ENCODE results near the gene JPH3. TPM values are rescaled to one million over a fixed set of nuclear protein-coding genes. Genes with fewer than 3 reads are reported as not detected.

Gene JPH3
- total and polyA plus RNA-seq, 7 donors, result under 0.01 to 1.4 (median 0.73) TPM; not detected in 1

DNA sequence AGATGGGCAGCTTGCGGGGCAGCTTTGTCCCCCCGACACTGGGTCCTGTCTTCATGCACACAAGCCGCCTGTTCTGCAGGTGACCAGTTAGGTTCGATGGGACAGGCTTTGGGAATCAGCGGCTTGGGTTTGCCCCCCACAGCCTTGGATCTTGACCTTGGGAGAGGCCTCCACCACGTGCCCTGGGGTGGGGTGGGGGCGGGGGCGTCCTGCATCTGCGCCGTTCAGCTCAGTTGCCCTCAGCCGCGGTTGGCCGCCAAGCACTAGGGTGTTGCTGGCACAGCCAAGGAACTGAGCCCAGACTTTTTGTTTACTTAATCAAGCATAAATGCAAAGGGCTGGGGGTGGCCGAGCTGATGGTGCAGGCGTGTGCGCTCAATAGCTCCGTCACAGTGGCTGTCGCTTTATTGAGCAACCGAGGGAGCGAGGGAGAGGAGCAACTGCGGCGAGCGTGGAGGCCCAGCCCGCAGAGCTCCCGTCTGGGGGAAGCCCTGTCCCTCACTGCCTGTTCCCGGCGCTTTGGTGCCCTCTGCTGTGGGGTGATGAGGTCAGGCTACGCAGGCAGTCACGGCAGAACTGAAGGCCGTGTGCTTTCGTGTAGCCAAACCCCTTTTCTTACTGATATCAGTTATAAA is 33.9 kb downstream of the JPH3 start:
- Histone ChIP-seq H3K4me3 (peak overlapping the region in 1 of 4 donors; percentile 10), H3K27me3 (peaks cover 0 to 38% (median 10%) of the 10 kb centered on the region in 3 donors), H3K9me3 (no peaks in the 10 kb centered on the region), H3K36me3 (no peaks in the 10 kb centered on the region), H3K4me1 (peaks cover 0 to 16% (median 13%) of the 10 kb centered on the region in 4 donors), H3K27ac (no peak overlapping the region)
- no peak for TF ChIP-seq EP300 (IDR thresholded peaks at IDR 0.05)
- no peak for TF ChIP-seq POLR2A (IDR thresholded peaks at IDR 0.05)
- TF ChIP-seq, protein P1, sequence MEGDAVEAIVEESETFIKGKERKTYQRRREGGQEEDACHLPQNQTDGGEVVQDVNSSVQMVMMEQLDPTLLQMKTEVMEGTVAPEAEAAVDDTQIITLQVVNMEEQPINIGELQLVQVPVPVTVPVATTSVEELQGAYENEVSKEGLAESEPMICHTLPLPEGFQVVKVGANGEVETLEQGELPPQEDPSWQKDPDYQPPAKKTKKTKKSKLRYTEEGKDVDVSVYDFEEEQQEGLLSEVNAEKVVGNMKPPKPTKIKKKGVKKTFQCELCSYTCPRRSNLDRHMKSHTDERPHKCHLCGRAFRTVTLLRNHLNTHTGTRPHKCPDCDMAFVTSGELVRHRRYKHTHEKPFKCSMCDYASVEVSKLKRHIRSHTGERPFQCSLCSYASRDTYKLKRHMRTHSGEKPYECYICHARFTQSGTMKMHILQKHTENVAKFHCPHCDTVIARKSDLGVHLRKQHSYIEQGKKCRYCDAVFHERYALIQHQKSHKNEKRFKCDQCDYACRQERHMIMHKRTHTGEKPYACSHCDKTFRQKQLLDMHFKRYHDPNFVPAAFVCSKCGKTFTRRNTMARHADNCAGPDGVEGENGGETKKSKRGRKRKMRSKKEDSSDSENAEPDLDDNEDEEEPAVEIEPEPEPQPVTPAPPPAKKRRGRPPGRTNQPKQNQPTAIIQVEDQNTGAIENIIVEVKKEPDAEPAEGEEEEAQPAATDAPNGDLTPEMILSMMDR (IDR thresholded peaks at IDR 0.05), result peak; percentile 23 to 58 (median 42)
- no peak for TF ChIP-seq POLR2AphosphoS5 (IDR thresholded peaks at IDR 0.05)
- intact Hi-C loops (cut with DNase I), result loop anchor here (2.0 to 5.0 kb wide), 3 partner anchors 47 to 219 kb away; no protein-coding TSS in a partner anchor
- DNase-seq, result peak; percentile 89
- 7 to 11% methylated on average over 31 of the region's 31 CpGs for WGBS, 2 donors

DNA sequence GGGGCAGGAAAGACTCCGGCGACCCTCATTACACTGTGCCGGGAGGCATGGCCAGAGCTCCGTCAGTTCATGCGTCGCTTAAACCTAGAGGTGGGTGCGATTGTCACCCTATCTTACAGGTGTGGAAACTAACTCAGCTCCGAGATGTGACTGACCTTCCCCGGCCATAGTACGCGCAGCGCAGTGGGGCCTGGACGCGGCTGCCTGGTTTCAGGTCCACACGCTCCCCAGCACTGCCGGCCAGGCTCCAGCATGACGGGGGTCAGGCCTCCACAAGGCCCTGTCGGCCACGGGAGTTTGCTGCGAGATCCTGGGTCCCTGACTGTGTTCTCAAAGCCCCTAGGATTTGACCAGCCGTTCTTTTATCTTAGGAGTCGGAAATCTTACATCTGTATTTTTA is 34.4 kb downstream of the JPH3 start:
- TF ChIP-seq EP300 (IDR thresholded peaks at IDR 0.05), result no peak
- TF ChIP-seq, protein P1 (IDR thresholded peaks at IDR 0.05), result peak in 2 of 4 experiments; percentile 4 to 6
- 81 to 86% methylated on average over 22 of the region's 22 CpGs for WGBS, 2 donors
- H3K4me3 ChIP-seq, result no peak overlapping the region
- H3K36me3 ChIP-seq, result no peaks in the 10 kb centered on the region
- no peak overlapping the region for H3K27ac ChIP-seq
- no peak for DNase-seq
- intact Hi-C loops (cut with DNase I), result loop anchor here (2.0 to 5.0 kb wide), 3 partner anchors 48 to 219 kb away; no protein-coding TSS in a partner anchor
- no peaks in the 10 kb centered on the region for H3K9me3 ChIP-seq
- peaks cover 0 to 35% (median 10%) of the 10 kb centered on the region in 3 donors for H3K27me3 ChIP-seq
- peaks cover 0 to 16% (median 13%) of the 10 kb centered on the region in 4 donors for H3K4me1 ChIP-seq

DNA sequence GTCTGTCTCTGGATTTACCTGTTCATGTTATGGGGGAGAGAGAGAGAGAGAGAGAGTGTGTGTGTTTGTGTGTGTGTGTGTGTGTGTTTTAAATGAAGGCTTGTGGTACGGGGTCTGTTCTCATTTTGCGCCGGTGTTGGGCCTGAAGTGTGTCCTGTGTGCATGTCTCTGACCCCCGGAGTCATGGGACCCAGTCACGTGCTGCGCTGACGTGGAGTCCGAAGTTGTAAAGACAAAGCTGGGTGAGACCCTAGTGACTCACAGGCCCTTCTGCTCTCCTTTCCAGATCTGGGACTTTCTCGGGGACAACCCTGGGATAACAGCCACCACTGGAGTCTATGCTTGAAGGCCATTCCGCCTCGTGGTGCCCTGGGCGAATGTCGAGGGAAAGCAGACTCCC is 35.0 kb downstream of the JPH3 start:
- TF ChIP-seq POLR2A (IDR thresholded peaks at IDR 0.05), result no peak
- TF ChIP-seq EP300 (IDR thresholded peaks at IDR 0.05), result no peak
- no peak for TF ChIP-seq POLR2AphosphoS5 (IDR thresholded peaks at IDR 0.05)
- TF ChIP-seq, protein P1 (IDR thresholded peaks at IDR 0.05), result no peak
- Histone ChIP-seq H3K9me3 (no peaks in the 10 kb centered on the region), H3K27me3 (peaks cover 0 to 37% (median 10%) of the 10 kb centered on the region in 3 donors), H3K4me3 (no peak overlapping the region), H3K27ac (no peak overlapping the region), H3K36me3 (no peaks in the 10 kb centered on the region), H3K4me1 (peaks cover 0 to 16% (median 13%) of the 10 kb centered on the region in 4 donors)
- intact Hi-C loops (cut with DNase I), result loop anchor here (2.0 to 5.0 kb wide), 3 partner anchors 49 to 220 kb away; no protein-coding TSS in a partner anchor
- WGBS, 2 donors, result 89 to 95% methylated on average over 13 of the region's 13 CpGs
- DNase-seq, result no peak

DNA sequence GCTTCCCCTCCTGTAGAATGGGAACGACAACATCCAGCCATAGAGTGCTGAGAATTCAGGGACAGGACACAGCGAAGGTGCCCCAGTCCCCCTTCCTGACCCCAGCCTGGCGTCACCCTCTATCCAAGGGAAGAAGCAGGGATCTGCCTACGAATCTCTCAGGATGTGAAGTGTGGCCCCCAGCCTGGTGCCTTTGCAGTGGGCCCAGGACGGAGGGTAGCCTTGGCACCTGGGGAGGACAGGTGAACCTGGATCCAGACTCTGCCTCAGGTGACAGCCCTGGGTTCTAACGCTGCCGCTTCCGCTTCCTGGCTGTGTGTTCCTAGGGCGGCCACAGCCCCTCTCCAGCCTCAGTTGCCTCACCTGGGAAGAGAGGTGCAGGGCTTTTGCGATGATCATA is 36.4 kb downstream of the JPH3 start:
- intact Hi-C loops (cut with DNase I), result loop anchor here (5.0 kb wide), 1 partner anchor 221 kb away; no protein-coding TSS in a partner anchor
- Histone ChIP-seq H3K4me1 (peaks cover 0 to 16% (median 13%) of the 10 kb centered on the region in 4 donors), H3K36me3 (no peaks in the 10 kb centered on the region), H3K27ac (no peak overlapping the region), H3K4me3 (no peak overlapping the region), H3K27me3 (peaks cover 0 to 33% (median 10%) of the 10 kb centered on the region in 3 donors), H3K9me3 (no peaks in the 10 kb centered on the region)
- DNase-seq, result no peak
- TF ChIP-seq POLR2AphosphoS5 (IDR thresholded peaks at IDR 0.05), result no peak
- TF ChIP-seq EP300 (IDR thresholded peaks at IDR 0.05), result no peak
- no peak for TF ChIP-seq POLR2A (IDR thresholded peaks at IDR 0.05)
- TF ChIP-seq, protein P1 (IDR thresholded peaks at IDR 0.05), result no peak
- WGBS, 2 donors, result 68 to 87% methylated on average over 10 of the region's 10 CpGs

All from sigmoid colon (tissue), 7 donors.